ENCODE data around the gene TTLL12.

Gene TTLL12

DNA sequence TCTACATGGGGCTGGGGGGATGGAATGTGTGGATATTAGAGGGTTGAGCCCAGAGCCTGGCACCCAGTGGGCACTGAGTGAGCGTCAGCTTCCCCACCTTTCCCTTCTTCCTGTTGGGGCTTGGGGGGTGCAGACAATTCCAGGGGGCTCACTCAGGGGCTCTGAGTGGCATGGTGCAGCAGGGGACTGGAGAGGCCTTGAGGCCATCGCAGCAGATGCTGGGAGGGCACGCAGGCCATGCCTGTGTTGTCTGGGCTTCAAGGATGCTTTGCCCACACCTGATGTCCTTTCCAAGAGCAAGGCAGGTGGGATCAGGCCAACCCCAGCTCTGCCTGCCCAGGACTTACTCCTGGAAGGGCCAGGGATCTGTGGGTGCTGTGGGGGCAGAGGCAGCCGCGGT, 11.2 kb upstream of the TTLL12 start:
- DNase-seq: no peak

DNA sequence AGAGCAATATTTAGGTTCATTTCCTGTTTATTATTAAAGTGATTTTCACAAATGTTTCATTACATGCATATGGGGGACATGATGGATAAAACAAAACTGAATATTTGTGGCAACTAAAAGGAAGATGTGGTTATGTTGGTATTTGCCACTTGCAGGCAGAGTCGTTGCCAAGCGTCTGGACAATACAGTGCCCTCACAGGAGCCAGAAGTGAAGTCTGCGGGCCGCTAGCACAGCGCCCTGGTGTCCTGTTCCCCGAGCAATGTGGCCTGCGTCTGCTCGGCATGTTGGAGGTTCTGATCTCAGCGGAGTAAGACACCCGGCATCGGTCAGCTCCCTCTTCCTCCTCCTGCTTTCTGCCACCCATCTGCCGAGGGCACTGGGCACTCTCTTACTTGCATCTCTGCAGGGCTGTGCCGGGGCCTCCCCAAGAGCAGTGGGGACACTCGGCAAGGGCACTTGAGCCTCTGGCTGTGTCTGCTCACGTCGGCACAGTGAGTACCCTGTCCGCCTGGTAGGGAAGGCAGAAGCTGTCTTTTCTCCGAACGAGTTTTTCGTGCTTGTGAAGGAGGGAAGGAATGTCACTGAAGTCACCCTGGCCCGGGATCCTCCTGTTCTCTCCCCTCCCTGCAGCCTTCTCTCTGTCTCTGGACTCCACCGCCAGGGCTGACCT, 10.5 kb upstream of the TTLL12 start:
- no peak for DNase-seq

DNA sequence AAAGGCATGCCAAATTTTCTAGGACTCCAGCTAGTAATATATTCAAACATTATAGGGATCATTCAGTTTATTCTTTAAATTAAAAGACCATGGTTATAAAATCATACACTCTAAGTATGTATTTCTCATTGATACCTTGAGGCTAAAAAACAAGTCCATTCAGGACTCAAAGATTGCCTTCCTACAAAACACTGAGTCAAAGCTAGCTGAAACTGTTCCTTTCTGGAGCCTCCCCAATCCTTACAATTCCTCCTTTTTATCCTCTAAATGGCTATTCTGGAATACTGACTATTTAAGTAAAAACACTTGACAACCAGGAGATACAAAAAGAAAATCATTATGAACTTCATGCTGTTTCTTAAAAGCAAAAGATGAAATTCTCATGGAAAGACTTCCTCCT, 4.9 kb upstream of the TTLL12 start:
- DNase-seq: no peak

DNA sequence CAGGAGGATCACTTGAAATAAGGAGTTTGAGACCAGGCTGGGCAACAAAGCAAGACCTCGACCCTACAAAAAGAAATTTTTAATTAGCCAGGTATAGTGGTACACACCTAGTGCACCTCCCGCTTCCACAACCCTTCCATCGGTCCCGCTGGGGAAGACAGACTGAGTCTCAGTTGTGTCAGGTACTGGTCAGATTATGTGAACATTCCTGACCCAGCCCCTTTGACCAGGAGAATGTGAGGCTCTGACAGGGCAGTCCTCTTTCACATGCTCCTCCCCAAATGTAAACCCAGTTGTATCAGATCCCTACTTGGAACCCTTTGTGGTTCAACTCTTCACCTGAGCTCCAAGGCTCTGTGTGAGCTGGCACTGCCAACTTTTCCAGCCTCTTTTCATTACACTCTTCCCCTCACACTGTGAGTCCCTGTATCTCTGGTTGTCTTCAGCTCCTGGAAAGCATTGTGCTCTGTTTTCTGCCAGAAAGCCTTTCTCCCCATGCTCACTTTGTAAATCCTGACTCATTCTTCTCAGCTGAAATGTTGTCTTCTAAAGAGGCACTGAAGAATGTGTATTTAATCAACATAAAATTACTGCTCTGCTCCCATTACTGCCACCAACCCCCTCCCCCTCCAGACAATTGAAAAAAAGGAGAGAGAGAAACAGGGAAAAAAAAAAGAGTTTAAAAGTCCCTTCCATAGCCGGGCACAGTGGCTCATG, 2.1 kb upstream of the TTLL12 start:
- DNase-seq: no peak

- DNase-seq: peak; percentile 96
Observed at GRCh38 chr22:43187171-43188099, 501 bp upstream of the TTLL12 start.

- DNase-seq: no peak
Observed at GRCh38 chr22:43185860-43186261, 1.1 kb downstream of the TTLL12 start.

DNA sequence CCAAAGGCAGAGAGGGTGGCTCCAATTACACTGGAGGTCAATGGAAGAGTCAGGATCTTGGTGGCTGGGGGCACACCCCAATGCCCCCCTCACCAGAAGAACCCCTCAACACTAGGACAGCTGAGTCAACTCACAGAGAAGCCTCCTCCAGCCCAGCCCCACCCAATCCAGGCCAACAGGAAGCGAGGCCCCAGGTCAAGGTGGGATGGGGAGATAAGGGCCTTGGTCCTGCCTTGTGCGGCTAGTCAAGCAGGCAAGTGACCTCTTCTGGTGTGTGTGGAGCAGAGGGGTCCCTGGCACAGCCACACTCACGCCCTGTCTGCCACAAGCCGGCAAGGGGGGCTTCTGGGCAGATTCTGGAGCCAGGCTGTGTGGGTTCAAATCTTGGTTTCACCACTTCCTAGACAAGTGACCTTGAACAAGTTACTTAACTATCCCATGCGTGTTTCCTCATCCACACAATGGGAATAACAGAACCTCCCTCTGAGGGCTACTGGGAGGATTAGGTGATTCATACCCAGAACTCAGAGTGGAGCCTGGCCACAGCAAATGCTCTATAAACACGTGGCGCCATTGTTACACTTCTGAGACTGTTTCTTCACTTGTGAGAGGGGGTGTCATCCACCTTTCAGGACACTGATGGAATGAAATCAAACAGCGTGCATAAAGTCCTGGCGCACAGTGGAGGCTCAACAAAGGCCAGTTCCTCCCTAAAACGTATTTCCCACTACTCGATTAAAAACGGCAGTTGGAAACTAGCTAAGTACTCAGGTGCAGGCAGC, 3.2 kb downstream of the TTLL12 start:
- DNase-seq: no peak

DNA sequence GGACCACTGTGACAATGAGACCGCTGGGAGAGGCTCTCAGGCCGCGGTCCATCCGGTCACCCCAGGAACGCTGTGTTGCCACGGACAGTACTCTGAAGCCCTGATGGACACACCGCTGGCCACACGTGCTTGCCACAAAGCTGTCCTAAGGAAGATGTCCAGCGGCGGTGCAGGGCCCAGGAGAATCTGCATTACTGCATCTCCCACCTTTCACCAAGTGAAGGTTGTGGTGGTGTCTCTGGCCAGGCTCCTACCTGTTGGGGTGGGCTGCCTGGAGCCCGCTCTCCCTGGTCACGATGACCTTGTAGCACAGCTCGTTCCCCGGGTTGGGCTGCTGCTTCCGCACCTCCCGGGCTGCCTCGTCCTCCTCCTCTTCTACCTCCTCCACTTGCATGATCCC, 4.2 kb downstream of the TTLL12 start:
- DNase-seq: no peak

DNA sequence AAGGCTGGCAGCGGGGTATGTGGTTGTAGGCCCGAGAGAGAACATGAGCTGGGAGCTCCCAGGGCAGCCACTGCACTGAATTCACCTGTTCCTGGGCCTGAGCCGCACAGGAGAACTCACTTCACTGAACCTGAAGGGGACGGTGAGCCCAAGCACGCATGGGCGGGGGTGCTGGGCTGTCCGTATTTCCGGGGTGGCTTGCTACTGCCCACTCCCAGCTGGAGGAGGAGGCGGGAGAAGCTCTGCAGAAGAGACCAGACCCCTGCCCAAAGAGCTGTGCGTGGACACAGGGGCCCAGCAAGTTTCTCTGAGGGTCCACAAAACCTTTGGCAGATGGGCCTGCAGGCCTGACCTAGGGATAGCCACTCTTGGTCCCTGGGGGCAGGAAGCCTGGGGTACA, 4.8 kb downstream of the TTLL12 start:
- no peak for DNase-seq

DNA sequence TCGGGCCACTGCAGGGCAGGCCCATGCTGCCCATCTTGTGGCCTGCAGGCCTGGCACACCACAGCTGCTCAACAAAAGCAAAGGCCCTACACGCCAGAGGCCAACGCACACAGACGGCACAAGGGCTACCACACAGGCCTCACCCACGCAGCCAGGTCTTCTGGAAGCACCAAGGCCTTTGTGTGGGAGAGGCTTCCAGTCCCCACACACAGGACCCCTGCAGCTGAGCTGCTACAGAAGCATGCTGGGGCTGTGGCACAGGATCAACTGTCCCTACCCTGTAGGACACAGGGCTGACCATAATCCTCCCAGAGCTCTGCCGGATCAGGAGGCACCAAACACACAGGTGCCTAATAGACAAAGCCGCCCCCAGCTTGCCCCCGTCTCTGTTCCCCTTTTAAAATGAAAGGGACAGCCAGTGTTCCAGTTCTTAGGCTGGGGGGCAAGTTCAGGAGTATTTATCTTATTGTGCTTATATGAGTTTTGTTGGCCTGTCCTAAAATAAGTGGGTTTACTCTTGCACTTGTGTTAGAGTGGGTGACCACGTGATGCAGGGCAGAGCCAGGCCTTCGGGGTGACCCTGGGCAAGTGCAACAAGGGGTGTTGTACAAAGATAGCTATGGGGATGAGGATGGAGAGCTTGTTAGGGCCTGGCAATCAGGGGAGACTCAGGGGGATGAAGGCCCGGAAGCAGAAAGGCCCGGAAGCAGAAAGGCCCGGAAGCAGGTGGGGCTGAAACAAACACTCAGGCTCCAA, 5.4 kb downstream of the TTLL12 start:
- DNase-seq: no peak

DNA sequence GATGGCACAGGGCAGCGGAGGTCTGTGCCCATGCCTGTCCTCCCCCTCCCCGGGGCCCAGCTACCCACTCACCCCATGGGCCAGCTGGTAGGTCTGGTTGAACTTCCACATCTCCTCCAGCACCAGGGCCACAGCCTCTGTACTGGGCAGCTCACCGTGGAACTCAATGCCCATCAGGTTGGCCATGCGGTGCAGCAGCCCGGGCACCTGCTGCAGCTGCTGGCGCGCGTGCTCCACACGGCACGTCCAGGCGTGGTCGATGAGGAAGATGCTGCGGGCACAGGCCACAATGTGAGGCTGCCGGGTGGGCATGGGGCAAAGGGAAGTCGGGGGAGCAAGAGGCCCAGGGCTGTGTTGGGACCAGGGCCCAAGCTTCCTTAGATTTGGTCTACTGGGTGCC, 6.3 kb downstream of the TTLL12 start:
- DNase-seq: no peak

- DNase-seq: no peak
Observed at GRCh38 chr22:43179911-43180195, 7.1 kb downstream of the TTLL12 start.

DNA sequence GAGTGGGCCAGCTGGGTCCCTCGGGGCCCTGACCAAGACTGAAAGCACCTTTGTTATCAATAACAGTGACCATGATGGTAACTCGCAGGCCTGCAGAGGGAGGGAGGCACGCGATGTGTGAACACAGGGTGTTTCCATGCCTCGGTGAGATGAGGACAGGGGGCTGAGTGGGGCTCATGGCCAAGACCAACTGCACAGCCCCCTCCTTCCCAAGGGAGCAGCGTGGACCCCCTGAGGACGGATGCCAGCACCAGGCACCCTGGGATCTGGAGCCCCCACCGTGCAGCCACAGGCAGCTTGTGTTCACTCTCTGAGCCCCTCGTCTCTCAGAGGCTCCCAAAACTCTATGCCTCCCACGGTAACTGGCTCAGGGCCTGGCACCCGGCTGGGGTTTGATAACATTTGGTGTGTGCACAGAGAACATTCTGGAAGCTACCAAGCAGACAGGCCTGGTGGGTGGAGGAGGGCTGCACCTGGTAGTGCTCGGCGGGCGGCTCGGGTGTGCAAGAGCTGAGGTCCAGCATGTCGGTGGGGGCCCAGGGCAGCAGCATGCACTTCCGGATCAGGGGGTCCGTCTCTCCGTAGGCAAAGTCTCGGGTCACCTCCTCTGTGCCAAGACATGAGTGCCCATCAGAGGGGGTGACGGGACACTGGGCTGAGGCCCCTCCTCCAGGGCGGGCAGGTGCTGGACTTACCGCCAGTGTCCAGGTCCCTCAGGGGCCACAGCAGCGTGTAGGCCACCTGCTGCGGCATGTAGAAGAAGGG, 7.6 kb downstream of the TTLL12 start:
- DNase-seq: no peak

GRCh38 chr22:43177479-43177878, 9.5 kb downstream of the TTLL12 start:
- DNase-seq: no peak

GRCh38 chr22:43176090-43176489, 10.8 kb downstream of the TTLL12 start:
- no peak for DNase-seq

- no peak for DNase-seq
Observed at GRCh38 chr22:43174941-43175531, 11.9 kb downstream of the TTLL12 start.

DNA sequence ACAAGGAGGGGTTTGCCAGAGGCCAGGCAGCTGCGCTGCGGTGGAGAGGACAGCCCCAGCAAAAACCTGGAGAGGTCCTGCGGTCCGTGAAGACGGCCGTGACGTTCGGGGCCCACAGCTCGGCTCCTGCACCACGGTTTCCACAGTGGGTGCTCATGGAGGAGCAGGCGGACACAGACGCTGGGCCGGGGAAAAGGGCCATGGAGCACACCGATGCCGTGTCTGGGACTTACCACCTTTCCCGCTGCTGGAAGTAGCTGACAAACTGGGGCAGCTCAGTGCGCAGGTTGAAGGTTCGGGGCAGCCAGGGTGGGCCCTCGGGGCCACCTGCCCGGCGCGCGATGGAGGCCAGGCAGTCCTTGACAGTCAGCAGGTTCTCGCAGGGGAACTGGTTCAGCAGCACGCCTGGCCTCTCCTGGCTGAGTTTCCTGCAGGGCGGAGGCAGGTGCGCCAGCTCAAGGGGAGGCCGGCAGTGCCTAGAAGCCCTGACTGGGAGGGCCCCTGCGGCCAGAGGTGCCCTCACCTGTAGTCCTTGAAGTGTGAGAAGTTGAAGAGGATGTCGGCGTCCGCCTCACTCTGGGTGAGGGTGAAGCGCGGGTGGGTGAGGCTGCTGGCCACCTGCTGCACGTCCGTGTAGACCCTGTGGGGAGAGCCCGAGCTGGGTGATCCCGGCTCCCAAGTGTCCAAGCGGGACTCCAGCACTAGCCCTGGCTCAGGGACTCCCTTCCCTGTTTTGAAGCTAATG, 12.8 kb downstream of the TTLL12 start:
- DNase-seq: no peak

- DNase-seq: peak; percentile 10
Observed at GRCh38 chr22:43173566-43173965, 13.4 kb downstream of the TTLL12 start.

GRCh38 chr22:43172191-43172590, 14.7 kb downstream of the TTLL12 start:
- DNase-seq: peak; percentile 6

DNA sequence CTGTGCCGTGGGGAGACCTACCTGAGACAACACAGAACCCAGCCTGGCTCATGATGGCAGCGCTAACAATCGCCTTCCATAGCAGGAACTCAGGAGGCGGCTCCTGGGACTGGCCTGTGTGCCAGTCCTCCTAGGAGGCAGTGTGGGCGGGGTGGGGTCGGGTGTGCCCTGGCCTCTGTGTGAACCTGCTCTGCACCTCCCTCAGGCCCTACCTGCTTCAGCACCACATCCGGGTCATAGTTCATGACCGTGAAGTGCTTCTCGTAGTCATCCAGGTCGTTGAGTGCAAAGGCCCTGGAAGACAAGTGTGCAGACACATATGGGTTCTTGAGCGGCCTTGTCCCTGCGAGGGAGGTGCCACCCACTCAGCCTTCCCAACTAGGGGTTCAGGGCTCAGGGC, 15.3 kb downstream of the TTLL12 start:
- DNase-seq: no peak
